ENCODE measurements around the gene RNASEH1. TPM values are rescaled to one million over a fixed set of nuclear protein-coding genes. Genes with fewer than 3 reads are reported as not detected.
"Not testable (repeated sequence)": the region's sequence is repeated elsewhere in the genome, so short reads cannot be mapped to it uniquely, and the experiment has no call there.

Gene RNASEH1
- total and polyA plus RNA-seq, 10 of the 15 experiments (the other 5 are each of a cell fraction or from before 2014, with no cell fraction given), result 18.2 to 68.5 (median 28.2) TPM

DNA sequence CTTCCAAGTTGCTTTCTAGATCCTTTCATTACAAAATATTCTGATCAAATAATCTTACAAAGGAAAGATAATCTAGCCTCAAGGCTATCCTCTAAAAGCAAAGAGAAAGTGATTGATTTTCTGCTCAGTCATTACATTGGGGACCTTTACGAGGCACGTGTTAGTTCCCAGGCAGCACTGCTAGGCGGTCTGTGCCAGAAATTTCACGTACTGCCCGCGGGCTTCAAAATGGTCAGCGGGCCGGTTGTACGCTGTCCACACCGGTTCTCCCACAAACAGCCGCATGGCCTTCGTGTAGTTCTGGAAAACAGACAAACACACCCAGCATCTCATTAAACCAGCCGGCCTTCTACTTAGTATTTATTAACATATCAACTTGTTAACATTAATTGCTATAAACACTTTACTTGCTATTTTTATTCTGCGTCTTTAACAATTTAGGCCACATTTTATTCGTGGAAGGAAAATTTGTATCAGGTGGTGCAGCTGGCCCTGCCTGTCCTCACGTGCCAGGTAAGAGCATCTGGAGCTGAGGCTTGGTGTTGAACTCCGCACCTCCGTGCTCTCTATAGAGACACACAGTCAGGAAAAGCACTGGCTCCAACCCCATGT is 59.2 kb downstream of the RNASEH1 start:
- Histone ChIP-seq H3K27ac (ENCODE audit: control insufficient read depth, insufficient read depth) (no peak overlapping the region), H3K4me3 (no peak overlapping the region), H3K36me3 (ENCODE audit: control insufficient read depth in 2 of 2, insufficient read depth in 2 of 2, low read length in 1 of 2) (peaks cover 2 to 4% of the 10 kb centered on the region in 2 experiments; a peak in 3 of 4 replicates), H2AFZ (ENCODE audit: control insufficient read depth, low read depth, low read length) (no peak overlapping the region), H3K4me1 (ENCODE audit: control insufficient read depth, insufficient read depth, low read length) (no peaks in the 10 kb centered on the region), H3K9me3 (replicated peaks; ENCODE audit: control insufficient read depth, insufficient read depth, low read length) (no peaks in the 10 kb centered on the region), H3K9ac (ENCODE audit: control insufficient read depth, insufficient read depth, low read length) (no peak overlapping the region), H3K79me2 (ENCODE audit: control insufficient read depth, insufficient read depth, low read length) (no peaks in the 10 kb centered on the region), H3K4me2 (ENCODE audit: control insufficient read depth, insufficient read depth) (no peak overlapping the region), H4K20me1 (ENCODE audit: control insufficient read depth, insufficient read depth) (no peaks in the 10 kb centered on the region), H3K27me3 (replicated peaks in 1 of 2; ENCODE audit: control insufficient read depth in 2 of 2, insufficient read depth in 2 of 2, low read length in 1 of 2) (no peaks in the 10 kb centered on the region)
- ChIA-PET SMC1A (ENCODE audit: uncharacterized antibody, unreplicated experiment) (no interaction called here), POLR2A (no interaction called here), RAD21 (ENCODE audit: unreplicated experiment) (no interaction called here), CTCF (no interaction called here)
- BruUV-seq (replicated peaks), result no TSS peak
- ATAC-seq, result no peak
- 97% methylated on average over 18 of the region's 18 CpGs for WGBS (ENCODE audit: insufficient coverage, insufficient replicate concordance, low lambda C conversion rate, missing lambda C conversion rate)
- no peak for FAIRE-seq
- in situ Hi-C loops (cut with MboI) (no loop called here), intact Hi-C loops (cut with micrococcal nuclease; ENCODE audit: unreplicated experiment) (no loop called here)
- no peak for DNase-seq (ENCODE audit: low read depth, low spot score)
- TF ChIP-seq MXI1 (IDR thresholded peaks at IDR 0.05; ENCODE audit: low read depth, low read length) (no peak), CHD1 (IDR thresholded peaks at IDR 0.05; ENCODE audit: low read depth, low read length) (no peak), POLR2AphosphoS5 (IDR thresholded peaks at IDR 0.05; ENCODE audit: low read length) (no peak), CBX5 (IDR thresholded peaks at IDR 0.05; ENCODE audit: low read depth) (no peak), SPI1 (IDR thresholded peaks at IDR 0.05; ENCODE audit: borderline replicate concordance, insufficient read depth, low read depth, low read length) (no peak)
- TF ChIP-seq, protein P1, sequence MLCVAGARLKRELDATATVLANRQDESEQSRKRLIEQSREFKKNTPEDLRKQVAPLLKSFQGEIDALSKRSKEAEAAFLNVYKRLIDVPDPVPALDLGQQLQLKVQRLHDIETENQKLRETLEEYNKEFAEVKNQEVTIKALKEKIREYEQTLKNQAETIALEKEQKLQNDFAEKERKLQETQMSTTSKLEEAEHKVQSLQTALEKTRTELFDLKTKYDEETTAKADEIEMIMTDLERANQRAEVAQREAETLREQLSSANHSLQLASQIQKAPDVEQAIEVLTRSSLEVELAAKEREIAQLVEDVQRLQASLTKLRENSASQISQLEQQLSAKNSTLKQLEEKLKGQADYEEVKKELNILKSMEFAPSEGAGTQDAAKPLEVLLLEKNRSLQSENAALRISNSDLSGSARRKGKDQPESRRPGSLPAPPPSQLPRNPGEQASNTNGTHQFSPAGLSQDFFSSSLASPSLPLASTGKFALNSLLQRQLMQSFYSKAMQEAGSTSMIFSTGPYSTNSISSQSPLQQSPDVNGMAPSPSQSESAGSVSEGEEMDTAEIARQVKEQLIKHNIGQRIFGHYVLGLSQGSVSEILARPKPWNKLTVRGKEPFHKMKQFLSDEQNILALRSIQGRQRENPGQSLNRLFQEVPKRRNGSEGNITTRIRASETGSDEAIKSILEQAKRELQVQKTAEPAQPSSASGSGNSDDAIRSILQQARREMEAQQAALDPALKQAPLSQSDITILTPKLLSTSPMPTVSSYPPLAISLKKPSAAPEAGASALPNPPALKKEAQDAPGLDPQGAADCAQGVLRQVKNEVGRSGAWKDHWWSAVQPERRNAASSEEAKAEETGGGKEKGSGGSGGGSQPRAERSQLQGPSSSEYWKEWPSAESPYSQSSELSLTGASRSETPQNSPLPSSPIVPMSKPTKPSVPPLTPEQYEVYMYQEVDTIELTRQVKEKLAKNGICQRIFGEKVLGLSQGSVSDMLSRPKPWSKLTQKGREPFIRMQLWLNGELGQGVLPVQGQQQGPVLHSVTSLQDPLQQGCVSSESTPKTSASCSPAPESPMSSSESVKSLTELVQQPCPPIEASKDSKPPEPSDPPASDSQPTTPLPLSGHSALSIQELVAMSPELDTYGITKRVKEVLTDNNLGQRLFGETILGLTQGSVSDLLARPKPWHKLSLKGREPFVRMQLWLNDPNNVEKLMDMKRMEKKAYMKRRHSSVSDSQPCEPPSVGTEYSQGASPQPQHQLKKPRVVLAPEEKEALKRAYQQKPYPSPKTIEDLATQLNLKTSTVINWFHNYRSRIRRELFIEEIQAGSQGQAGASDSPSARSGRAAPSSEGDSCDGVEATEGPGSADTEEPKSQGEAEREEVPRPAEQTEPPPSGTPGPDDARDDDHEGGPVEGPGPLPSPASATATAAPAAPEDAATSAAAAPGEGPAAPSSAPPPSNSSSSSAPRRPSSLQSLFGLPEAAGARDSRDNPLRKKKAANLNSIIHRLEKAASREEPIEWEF (IDR thresholded peaks at IDR 0.05; ENCODE audit: insufficient replicate concordance, low read depth, low read length), result no peak
- TF ChIP-seq, protein P2, sequence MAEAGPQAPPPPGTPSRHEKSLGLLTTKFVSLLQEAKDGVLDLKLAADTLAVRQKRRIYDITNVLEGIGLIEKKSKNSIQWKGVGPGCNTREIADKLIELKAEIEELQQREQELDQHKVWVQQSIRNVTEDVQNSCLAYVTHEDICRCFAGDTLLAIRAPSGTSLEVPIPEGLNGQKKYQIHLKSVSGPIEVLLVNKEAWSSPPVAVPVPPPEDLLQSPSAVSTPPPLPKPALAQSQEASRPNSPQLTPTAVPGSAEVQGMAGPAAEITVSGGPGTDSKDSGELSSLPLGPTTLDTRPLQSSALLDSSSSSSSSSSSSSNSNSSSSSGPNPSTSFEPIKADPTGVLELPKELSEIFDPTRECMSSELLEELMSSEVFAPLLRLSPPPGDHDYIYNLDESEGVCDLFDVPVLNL (IDR thresholded peaks at IDR 0.05; ENCODE audit: low read depth, low read length), result no peak

DNA sequence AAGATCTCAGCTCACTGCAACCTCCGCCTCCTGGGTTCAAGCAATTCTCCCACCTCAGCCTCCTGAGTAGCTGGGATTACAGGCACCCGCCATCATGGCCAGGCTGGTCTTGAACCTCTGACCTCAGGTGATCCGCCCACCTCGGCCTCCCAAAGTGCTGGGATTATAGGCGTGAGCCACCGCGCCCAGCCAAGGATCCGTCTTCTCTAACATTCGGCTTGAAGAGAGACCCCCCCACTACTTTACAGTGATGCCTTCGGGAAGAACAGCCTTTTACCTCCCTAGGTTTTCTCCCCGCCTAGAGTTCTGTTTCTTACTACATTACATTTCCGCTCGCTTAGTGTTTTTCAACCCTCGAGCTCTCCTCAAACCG is 61.4 kb downstream of the RNASEH1 start:
- in situ Hi-C loops (cut with MboI); H3K4me1 ChIP-seq (ENCODE audit: control insufficient read depth, insufficient read depth, low read length); H3K27me3 ChIP-seq (replicated peaks in 1 of 2; ENCODE audit: control insufficient read depth in 2 of 2, insufficient read depth in 2 of 2, low read length in 1 of 2); RAD21 ChIA-PET (ENCODE audit: unreplicated experiment); H3K4me3 ChIP-seq; H4K20me1 ChIP-seq (ENCODE audit: control insufficient read depth, insufficient read depth); H3K9me3 ChIP-seq (replicated peaks; ENCODE audit: control insufficient read depth, insufficient read depth, low read length); intact Hi-C loops (cut with micrococcal nuclease; ENCODE audit: unreplicated experiment); H3K9ac ChIP-seq (ENCODE audit: control insufficient read depth, insufficient read depth, low read length); DNase-seq (ENCODE audit: low read depth, low spot score); H2AFZ ChIP-seq (ENCODE audit: control insufficient read depth, low read depth, low read length); ATAC-seq; CTCF ChIA-PET; FAIRE-seq; H3K4me2 ChIP-seq (ENCODE audit: control insufficient read depth, insufficient read depth); H3K27ac ChIP-seq (ENCODE audit: control insufficient read depth, insufficient read depth); SMC1A ChIA-PET (ENCODE audit: uncharacterized antibody, unreplicated experiment); POLR2A ChIA-PET; H3K79me2 ChIP-seq (ENCODE audit: control insufficient read depth, insufficient read depth, low read length); H3K36me3 ChIP-seq (ENCODE audit: control insufficient read depth in 2 of 2, insufficient read depth in 2 of 2, low read length in 1 of 2); BruUV-seq (replicated peaks): not testable (repeated sequence)
- 91% methylated on average over 15 of the region's 15 CpGs for WGBS (ENCODE audit: insufficient coverage, insufficient replicate concordance, low lambda C conversion rate, missing lambda C conversion rate)
